ENCODE data around the gene GRIK3.

GRIK3 gene

GRCh38 chr1:36846357-36846756 is 188.0 kb downstream of the GRIK3 start:
- peaks cover 3% of the 10 kb centered on the region for H3K27me3 Mint-ChIP-seq (ENCODE audit: low read depth)
- no peaks in the 10 kb centered on the region for H3K9me3 Mint-ChIP-seq
- no peak overlapping the region for H3K27ac Mint-ChIP-seq
- no peaks in the 10 kb centered on the region for H3K36me3 Mint-ChIP-seq (ENCODE audit: low read depth)
- no peak overlapping the region for H3K4me3 Mint-ChIP-seq
- no peak for DNase-seq (ENCODE audit: low spot score)
- H3K4me1 Mint-ChIP-seq (ENCODE audit: low read depth) = no peaks in the 10 kb centered on the region

DNA sequence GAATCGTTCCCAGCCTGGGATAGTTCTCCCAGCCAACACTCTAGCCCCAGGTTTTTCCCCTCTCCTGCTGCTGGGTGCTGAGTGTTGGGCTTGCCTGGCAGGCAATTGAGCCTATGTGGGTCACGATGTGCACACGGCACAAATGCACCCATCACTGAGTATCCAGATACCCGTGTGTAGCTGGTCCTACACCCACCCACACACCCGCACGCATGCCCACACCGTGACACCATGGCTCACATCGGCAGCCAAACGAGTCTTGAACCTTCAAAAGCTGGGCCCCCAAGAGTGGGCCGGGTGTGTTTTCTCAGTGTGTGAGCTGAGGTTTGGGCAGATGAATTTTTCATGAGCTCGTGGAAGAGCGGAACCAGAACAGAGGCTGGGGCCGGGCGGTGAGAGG is 188.5 kb downstream of the GRIK3 start:
- DNase-seq (ENCODE audit: low spot score) = no peak
- Mint-ChIP-seq H3K27ac (no peak overlapping the region), H3K27me3 (ENCODE audit: low read depth) (peaks cover 3% of the 10 kb centered on the region), H3K36me3 (ENCODE audit: low read depth) (no peaks in the 10 kb centered on the region), H3K9me3 (no peaks in the 10 kb centered on the region), H3K4me1 (ENCODE audit: low read depth) (no peaks in the 10 kb centered on the region), H3K4me3 (no peak overlapping the region)

DNA sequence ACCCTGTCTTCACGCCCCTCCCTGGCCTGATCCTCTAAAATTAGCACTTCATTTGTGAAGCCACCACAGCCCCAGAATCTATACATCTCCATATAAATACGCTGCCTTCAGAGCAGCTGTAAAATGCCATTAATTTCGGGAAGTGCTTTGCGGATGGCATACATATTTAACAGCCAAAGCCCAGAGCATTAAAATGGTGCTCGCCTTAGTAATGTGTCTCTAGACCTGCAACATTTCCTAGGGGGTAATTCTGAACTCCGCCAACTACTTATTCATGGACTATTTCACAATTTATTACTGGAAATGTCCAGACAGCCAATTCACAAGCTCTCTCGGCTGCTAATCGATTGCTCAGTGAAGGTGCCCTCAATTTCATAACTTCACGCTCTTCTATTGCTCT is 189.4 kb downstream of the GRIK3 start:
- DNase-seq (ENCODE audit: low spot score) = no peak
- H3K36me3 Mint-ChIP-seq (ENCODE audit: low read depth) = no peaks in the 10 kb centered on the region
- H3K27ac Mint-ChIP-seq = no peak overlapping the region
- no peak overlapping the region for H3K4me3 Mint-ChIP-seq
- H3K27me3 Mint-ChIP-seq (ENCODE audit: low read depth) = peaks cover 3% of the 10 kb centered on the region
- H3K4me1 Mint-ChIP-seq (ENCODE audit: low read depth) = no peaks in the 10 kb centered on the region
- no peaks in the 10 kb centered on the region for H3K9me3 Mint-ChIP-seq

GRCh38 chr1:36843906-36844610 is 190.3 kb downstream of the GRIK3 start:
- Mint-ChIP-seq H3K9me3 (no peaks in the 10 kb centered on the region), H3K4me1 (ENCODE audit: low read depth) (no peaks in the 10 kb centered on the region), H3K36me3 (ENCODE audit: low read depth) (no peaks in the 10 kb centered on the region), H3K4me3 (no peak overlapping the region), H3K27ac (no peak overlapping the region), H3K27me3 (ENCODE audit: low read depth) (peaks cover 3% of the 10 kb centered on the region)
- no peak for DNase-seq (ENCODE audit: low spot score)

DNA sequence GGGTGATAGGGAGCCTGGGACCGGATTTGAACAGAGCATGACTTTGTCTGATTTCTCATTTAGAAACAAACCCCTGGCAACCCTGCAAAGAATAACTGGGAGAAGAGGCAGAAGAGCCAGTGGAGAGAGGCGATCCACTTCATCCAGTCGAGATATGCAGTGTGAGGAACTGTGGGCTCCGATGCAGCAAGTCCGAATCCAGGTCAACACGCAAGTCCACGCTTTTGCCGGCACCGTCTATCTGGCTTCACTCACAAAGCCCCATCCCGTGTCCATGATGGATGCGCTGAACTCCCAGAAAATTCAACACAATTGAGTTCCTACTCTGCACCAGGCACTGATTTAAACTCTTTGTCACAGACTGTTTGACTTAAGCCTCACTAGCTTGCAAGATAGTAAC is 191.3 kb downstream of the GRIK3 start:
- Mint-ChIP-seq H3K36me3 (ENCODE audit: low read depth) (no peaks in the 10 kb centered on the region), H3K4me3 (no peak overlapping the region), H3K4me1 (ENCODE audit: low read depth) (no peaks in the 10 kb centered on the region), H3K27ac (no peak overlapping the region), H3K9me3 (no peaks in the 10 kb centered on the region), H3K27me3 (ENCODE audit: low read depth) (no peaks in the 10 kb centered on the region)
- no peak for DNase-seq (ENCODE audit: low spot score)

GRCh38 chr1:36842448-36842847 is 191.9 kb downstream of the GRIK3 start:
- Mint-ChIP-seq H3K36me3 (ENCODE audit: low read depth) (no peaks in the 10 kb centered on the region), H3K9me3 (no peaks in the 10 kb centered on the region), H3K27me3 (ENCODE audit: low read depth) (no peaks in the 10 kb centered on the region), H3K4me3 (no peak overlapping the region), H3K27ac (no peak overlapping the region), H3K4me1 (ENCODE audit: low read depth) (no peaks in the 10 kb centered on the region)
- DNase-seq (ENCODE audit: low spot score) = no peak

GRCh38 chr1:36839485-36839884 is 194.8 kb downstream of the GRIK3 start:
- no peaks in the 10 kb centered on the region for H3K36me3 Mint-ChIP-seq (ENCODE audit: low read depth)

DNA sequence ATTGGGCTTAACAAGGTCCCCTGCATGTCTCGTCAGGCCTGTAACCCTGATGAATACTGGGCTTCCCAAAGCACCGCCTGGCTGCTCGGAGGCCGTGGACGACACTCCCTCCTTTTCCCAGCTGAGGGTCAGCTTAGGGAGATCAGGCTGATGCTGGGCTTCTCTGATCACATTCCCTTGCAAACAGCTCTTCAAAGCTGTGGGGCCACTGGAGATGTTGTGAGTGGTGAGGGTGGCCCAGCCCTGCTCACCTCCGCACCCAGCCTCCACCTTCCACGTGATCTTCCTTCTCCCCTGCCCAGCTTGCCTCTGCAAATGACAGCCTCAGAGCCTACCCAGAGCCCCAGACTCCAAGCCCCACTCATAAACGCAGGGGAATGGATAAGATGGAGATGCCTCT is 195.4 kb downstream of the GRIK3 start:
- H3K9me3 Mint-ChIP-seq = no peaks in the 10 kb centered on the region
- H3K36me3 Mint-ChIP-seq (ENCODE audit: low read depth) = no peaks in the 10 kb centered on the region

More at GRCh38 chr1:36839485-36839884, 194.8 kb downstream of the GRIK3 start:
- H3K27me3 Mint-ChIP-seq (ENCODE audit: low read depth) = no peaks in the 10 kb centered on the region
- DNase-seq (ENCODE audit: low spot score) = no peak
- no peaks in the 10 kb centered on the region for H3K9me3 Mint-ChIP-seq
- H3K4me1 Mint-ChIP-seq (ENCODE audit: low read depth) = no peaks in the 10 kb centered on the region
- no peak overlapping the region for H3K27ac Mint-ChIP-seq
- H3K4me3 Mint-ChIP-seq = no peak overlapping the region

DNA sequence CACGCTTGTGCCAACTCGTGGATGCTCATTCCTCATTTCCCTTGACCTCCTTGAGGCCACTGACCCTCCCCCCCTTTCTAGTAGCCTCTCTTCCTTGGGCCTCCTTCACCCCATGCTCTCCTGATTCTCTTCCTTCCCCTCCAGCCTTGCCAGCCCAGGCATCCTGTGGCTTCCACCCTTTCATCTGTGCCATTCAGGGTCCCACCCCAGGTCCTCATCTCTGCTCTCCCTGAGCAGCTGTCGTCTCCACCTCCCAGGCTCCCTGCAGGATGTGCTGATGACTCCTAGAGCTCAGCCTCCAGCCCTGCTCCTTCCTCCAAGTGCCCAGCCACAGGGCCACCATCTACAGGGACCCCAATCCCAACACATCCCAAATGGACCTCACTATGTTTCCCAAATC is 197.4 kb downstream of the GRIK3 start:
- Mint-ChIP-seq H3K27ac (no peak overlapping the region), H3K27me3 (ENCODE audit: low read depth) (no peaks in the 10 kb centered on the region), H3K4me3 (no peak overlapping the region), H3K4me1 (ENCODE audit: low read depth) (no peaks in the 10 kb centered on the region), H3K9me3 (no peaks in the 10 kb centered on the region), H3K36me3 (ENCODE audit: low read depth) (no peaks in the 10 kb centered on the region)
- DNase-seq (ENCODE audit: low spot score) = no peak

More for the DNA sequence above, 195.4 kb downstream of the GRIK3 start:
- Mint-ChIP-seq H3K4me3 (no peak overlapping the region), H3K4me1 (ENCODE audit: low read depth) (no peaks in the 10 kb centered on the region), H3K27me3 (ENCODE audit: low read depth) (no peaks in the 10 kb centered on the region), H3K27ac (no peak overlapping the region)
- no peak for DNase-seq (ENCODE audit: low spot score)

DNA sequence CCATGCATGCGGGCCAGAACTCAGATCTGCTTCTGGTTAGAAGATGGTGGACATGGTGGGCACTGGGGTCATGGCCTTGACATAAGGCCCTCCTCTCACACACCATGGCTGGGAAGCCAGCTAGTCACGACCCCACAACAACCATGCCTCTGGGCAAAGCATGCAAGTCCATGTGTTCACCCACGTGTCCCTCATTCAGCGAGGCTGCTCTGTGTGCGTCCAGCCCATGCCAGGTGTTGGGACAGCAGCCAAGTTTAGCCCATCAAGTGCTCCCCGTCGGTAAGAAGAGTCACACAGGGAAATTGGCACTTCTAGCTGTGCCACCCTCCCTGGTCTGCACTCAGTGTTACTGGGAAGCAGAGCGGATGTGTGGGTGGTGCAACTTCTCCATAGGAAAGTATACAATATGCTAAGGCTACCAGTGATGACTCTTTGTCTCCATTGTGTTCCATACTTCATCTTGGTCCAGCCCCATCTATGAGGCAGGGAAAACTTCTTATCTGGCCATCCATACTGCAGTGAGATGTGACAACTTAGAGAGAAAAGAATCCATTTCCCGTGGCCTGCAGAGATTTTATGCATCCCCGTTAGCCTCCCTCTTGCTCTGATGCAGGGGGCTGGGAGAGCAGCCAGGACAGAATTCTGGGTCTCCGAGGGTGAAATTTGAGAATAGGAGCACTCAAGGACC is 198.0 kb downstream of the GRIK3 start:
- no peak for DNase-seq (ENCODE audit: low spot score)
- H3K4me3 Mint-ChIP-seq = no peak overlapping the region
- H3K36me3 Mint-ChIP-seq (ENCODE audit: low read depth) = no peaks in the 10 kb centered on the region
- no peak overlapping the region for H3K27ac Mint-ChIP-seq
- no peaks in the 10 kb centered on the region for H3K27me3 Mint-ChIP-seq (ENCODE audit: low read depth)
- no peaks in the 10 kb centered on the region for H3K4me1 Mint-ChIP-seq (ENCODE audit: low read depth)
- H3K9me3 Mint-ChIP-seq = no peaks in the 10 kb centered on the region

- Mint-ChIP-seq H3K4me1 (ENCODE audit: low read depth) (no peaks in the 10 kb centered on the region), H3K27ac (no peak overlapping the region), H3K27me3 (ENCODE audit: low read depth) (no peaks in the 10 kb centered on the region), H3K4me3 (no peak overlapping the region), H3K9me3 (no peaks in the 10 kb centered on the region), H3K36me3 (ENCODE audit: low read depth) (no peaks in the 10 kb centered on the region)
- no peak for DNase-seq (ENCODE audit: low spot score)
Observed at GRCh38 chr1:36835696-36836095, 198.6 kb downstream of the GRIK3 start.

DNA sequence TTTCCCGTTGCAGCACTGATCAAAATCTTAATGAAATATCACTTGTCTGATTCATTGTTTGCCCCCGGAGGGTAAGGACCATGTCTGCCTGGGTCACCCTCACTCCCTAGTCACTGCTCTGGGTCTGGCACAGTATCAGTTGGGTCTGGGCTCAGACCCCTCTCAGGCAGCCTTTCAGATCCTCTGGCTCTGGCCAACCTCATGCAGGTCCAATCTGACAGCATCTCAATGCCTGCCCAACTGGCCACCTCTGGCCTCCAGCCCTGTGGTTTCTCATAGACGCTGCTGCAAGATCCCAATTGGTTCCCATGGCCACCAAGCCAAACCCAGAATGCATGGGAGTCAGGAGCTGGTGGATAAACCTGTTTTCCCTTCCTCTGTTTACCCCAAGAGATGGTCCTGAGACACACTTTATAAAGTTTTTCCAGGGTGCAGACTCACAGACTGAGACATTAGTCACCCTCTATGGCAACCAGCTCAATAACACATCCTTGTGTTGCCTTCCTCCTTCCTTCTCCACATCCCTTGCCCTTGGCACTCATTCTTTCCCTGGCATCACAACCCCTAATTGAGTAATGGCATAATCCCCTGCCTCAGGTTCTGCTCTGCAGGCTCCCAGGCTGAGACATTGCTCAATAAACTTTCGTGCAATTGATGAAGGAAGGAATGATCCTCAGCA is 199.2 kb downstream of the GRIK3 start:
- Mint-ChIP-seq H3K36me3 (ENCODE audit: low read depth) (no peaks in the 10 kb centered on the region), H3K4me3 (no peak overlapping the region), H3K27ac (no peak overlapping the region), H3K4me1 (ENCODE audit: low read depth) (no peaks in the 10 kb centered on the region), H3K27me3 (ENCODE audit: low read depth) (no peaks in the 10 kb centered on the region), H3K9me3 (no peaks in the 10 kb centered on the region)
- DNase-seq (ENCODE audit: low spot score) = no peak

DNA sequence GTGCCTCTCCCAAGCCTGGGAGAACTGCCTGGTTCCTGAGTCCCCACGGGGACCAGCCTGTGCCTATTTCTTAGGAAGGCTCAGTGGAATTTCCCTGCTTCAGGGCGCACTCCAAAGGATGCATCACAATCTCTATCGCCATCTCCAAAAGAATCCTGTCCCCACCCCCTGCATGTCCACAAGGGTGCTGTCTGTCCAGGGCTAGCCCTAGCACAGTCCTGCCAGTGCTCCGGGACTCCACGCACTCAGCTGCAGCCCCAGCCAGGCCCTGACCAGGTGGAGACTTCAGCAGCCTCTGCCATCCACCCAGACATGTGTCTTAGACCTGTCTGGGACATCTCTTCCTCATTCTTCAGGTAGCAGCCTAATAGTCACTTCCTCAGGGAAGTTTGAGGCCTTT is 199.7 kb downstream of the GRIK3 start:
- no peak for DNase-seq (ENCODE audit: low spot score)
- Mint-ChIP-seq H3K9me3 (no peaks in the 10 kb centered on the region), H3K36me3 (ENCODE audit: low read depth) (no peaks in the 10 kb centered on the region), H3K27ac (no peak overlapping the region), H3K4me3 (no peak overlapping the region), H3K27me3 (ENCODE audit: low read depth) (no peaks in the 10 kb centered on the region), H3K4me1 (ENCODE audit: low read depth) (no peaks in the 10 kb centered on the region)

DNA sequence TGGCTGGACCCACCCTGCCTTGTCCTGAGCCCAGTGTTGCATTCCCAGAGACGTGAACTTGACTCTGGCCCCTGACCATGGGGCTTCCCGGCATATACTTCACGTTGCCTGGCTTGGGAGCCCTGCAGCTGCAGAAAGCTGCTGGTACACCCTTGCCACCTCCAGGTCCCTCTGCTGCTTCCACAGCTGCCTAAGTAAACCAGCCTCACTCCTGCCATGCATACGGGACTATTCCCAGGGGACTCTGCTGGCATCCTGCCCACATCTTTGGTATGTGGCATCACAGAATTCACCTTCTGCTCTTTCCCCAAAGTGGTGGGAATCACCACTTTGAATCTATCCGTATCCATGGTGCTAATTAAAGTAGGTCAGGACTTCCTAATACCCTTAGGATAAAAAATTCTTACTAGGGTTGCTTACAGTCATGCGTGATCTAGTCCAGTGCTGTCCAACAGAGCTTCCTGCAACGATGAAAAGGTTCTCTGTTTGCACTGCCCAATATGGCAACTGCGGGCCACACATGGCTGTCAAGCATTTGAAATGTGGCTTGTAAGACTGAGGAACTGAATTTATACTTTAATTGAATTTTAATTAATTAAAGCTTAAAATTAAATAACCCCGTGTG is 203.0 kb downstream of the GRIK3 start:
- H3K4me1 Mint-ChIP-seq (ENCODE audit: low read depth) = no peaks in the 10 kb centered on the region
- H3K27me3 Mint-ChIP-seq (ENCODE audit: low read depth) = no peaks in the 10 kb centered on the region
- H3K4me3 Mint-ChIP-seq = no peak overlapping the region
- no peaks in the 10 kb centered on the region for H3K9me3 Mint-ChIP-seq
- H3K27ac Mint-ChIP-seq = no peak overlapping the region
- H3K36me3 Mint-ChIP-seq (ENCODE audit: low read depth) = no peaks in the 10 kb centered on the region
- DNase-seq (ENCODE audit: low spot score) = no peak
